Tibial artery (tissue), 4 donors: ENCODE measurements around the gene CSKMT.

Experiments used
- DNase-seq, 2 donors: peaks; one replicate each; pipeline ENCODE4 v3.0.0-alpha.2; 2019
- H3K27ac ChIP-seq, 2 donors: fragments of 200-600 bp; sonication (generic) in 1 of 2; 1 replicate in 1 of 2; 2 replicates in 1 of 2; pipeline ENCODE4 v1.5.1; 2018 to 2019; ENCODE audit warnings: mild to moderate bottlenecking in 1 of 2
- H3K27me3 ChIP-seq, 2 donors: fragments of 200-600 bp; sonication (generic) in 1 of 2; one replicate each; pipeline versions ENCODE4 v1.5.1 to v1.6.0; 2016 to 2019
- H3K36me3 ChIP-seq, 3 donors: fragments of 200-600 bp; sonication (generic) in 2 of 3; one replicate each; pipeline ENCODE4 v1.5.1; 2016 to 2019; ENCODE audit warnings: mild to moderate bottlenecking in 2 of 3
- H3K4me1 ChIP-seq, 4 donors: fragments of 200-600 bp; sonication (generic) in 2 of 4; 1 replicate in 3 of 4; 2 replicates in 1 of 4; pipeline ENCODE4 v1.5.1; 2016 to 2019
- H3K4me3 ChIP-seq, 2 donors: fragments of 200-600 bp; sonication (generic) in 1 of 2; 1 replicate in 1 of 2; 2 replicates in 1 of 2; pipeline ENCODE4 v1.5.1; 2018 to 2019; ENCODE audit warnings: mild to moderate bottlenecking in 2 of 2
- H3K9me3 ChIP-seq, 3 donors: fragments of 200-600 bp; sonication (generic) in 1 of 3; one replicate each; pipeline ENCODE4 v1.5.1; 2016 to 2019
- intact Hi-C: fragments of 100-400 bp; cut with DNase I; formaldehyde crosslinking; loops from one replicate; pipeline ENCODE4 v1.15.0; 2023; ENCODE audit warnings: low total_unique reads
- TF ChIP-seq, protein P1 (sequence below), 2 experiments: fragments of 200-600 bp in 1 of 2; fragments of 450-650 bp in 1 of 2; IDR thresholded peaks; one replicate each; pipeline ENCODE4 v1.5.1; 2017 to 2019; ENCODE audit warnings: antibody characterized with exemption in 2 of 2, mild to moderate bottlenecking in 1 of 2, moderate library complexity in 1 of 2

CSKMT gene

DNA sequence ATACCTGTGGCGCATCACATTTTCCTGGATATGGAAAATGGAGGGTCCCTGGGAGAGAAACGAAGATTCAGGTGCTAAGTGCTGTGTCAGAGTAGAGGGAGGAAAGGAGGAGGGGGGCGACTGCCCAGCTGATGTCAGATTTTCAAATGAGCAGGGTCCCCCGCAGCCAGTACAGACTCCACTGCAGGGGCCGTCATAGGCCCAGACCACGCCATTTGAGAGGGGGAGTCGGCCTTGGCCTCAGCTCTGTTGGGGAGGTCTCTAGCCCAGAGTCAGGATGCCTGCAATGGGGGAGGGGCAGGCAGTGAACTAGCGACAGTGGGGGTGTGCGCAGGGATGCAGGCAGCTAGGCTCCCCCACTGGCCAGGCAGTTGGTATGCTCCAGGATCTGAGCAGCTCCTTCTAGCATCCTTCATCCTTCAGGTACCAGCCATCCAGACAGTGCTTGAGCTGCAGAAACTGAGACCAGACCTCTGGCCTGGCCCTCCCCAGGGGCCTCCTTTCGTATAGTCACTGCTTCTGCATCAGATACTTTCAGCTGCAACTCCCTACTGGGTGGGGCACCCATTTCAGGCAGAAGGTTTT lies 42.3 kb downstream of the CSKMT start, which contains the start of the genes BSCL2 and GNG3:
Gene BSCL2 (minus strand): TSS at position 148 of the 585 bp plus-strand sequence. CDS start 229 bp downstream, outside the sequence.
Gene GNG3 (plus strand): TSS at position 400 of the 585 bp plus-strand sequence. CDS start 620 bp downstream, outside the sequence.
- intact Hi-C loops: loop anchor here (10.0 kb wide), 1 partner anchor 93 kb away; the partner anchor contains the start of genes EML3 and ROM1

DNA sequence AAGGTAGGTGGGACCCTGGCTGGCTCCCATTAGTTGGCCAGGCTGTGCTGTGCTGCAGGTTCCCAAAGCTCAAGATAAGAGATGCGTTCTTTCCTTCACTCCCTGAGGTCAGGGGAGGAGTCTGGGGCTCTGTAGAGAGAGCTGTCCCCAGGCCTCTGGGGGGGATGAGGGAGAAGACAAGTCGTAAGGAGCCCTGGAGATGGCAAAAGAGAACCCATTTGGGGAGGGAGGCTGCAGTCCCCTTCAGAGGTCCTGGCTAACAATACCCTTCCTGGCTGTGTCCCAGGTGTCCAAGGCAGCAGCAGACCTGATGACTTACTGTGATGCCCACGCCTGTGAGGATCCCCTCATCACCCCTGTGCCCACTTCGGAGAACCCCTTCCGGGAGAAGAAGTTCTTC lies 43.3 kb downstream of the CSKMT start:
- intact Hi-C loops: loop anchor here (10.0 kb wide), 1 partner anchor 94 kb away; the partner anchor contains the start of genes EML3 and ROM1
- Histone ChIP-seq H3K36me3 (peaks cover 16 to 29% (median 28%) of the 10 kb centered on the region in 3 donors), H3K4me3 (peak overlapping the region; percentile 58 to 64), H3K9me3 (no peaks in the 10 kb centered on the region), H3K4me1 (peaks cover 0 to 40% (median 35%) of the 10 kb centered on the region in 4 donors), H3K27me3 (no peaks in the 10 kb centered on the region), H3K27ac (peak overlapping the region in 1 of 2 donors; percentile 96)
- DNase-seq: peak in 1 of 2 donors; percentile 61
- TF ChIP-seq, protein P1, sequence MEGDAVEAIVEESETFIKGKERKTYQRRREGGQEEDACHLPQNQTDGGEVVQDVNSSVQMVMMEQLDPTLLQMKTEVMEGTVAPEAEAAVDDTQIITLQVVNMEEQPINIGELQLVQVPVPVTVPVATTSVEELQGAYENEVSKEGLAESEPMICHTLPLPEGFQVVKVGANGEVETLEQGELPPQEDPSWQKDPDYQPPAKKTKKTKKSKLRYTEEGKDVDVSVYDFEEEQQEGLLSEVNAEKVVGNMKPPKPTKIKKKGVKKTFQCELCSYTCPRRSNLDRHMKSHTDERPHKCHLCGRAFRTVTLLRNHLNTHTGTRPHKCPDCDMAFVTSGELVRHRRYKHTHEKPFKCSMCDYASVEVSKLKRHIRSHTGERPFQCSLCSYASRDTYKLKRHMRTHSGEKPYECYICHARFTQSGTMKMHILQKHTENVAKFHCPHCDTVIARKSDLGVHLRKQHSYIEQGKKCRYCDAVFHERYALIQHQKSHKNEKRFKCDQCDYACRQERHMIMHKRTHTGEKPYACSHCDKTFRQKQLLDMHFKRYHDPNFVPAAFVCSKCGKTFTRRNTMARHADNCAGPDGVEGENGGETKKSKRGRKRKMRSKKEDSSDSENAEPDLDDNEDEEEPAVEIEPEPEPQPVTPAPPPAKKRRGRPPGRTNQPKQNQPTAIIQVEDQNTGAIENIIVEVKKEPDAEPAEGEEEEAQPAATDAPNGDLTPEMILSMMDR (IDR thresholded peaks at IDR 0.05): no peak

More for the DNA sequence above, 42.3 kb downstream of the CSKMT start, which contains the start of the genes BSCL2 and GNG3:
- TF ChIP-seq, protein P1 (IDR thresholded peaks at IDR 0.05): no peak
- H3K9me3 ChIP-seq: no peaks in the 10 kb centered on the region
- H3K36me3 ChIP-seq: peaks cover 14 to 20% (median 19%) of the 10 kb centered on the region in 3 donors
- peaks cover 0 to 40% (median 35%) of the 10 kb centered on the region in 4 donors for H3K4me1 ChIP-seq
- H3K27ac ChIP-seq: peak within 1 kb of the TSS; percentile 68 to 96
- H3K27me3 ChIP-seq: no peaks in the 10 kb centered on the region
- peak in 1 of 2 donors; percentile 64 for DNase-seq
- peak within 1 kb of the TSS; percentile 61 to 71 for H3K4me3 ChIP-seq

DNA sequence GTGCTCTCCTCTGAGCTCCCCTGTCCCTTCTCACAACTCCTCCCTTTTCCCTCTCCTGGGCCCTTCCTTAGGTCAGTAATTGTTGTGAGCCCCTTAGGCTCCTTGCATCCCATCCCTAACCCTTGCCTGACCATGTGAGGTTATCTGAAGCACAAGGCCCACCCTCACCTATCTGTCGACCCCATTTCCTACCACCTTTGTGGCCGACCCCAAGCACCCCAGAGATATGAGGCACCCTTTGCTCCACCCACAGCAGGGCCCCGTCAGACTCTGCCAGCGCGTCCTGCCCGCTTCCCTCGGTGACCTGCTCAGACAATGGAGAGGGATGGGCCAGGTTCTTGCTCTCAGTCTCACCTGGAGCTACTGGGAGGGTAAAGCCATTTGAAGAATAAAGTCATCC lies 43.7 kb downstream of the CSKMT start:
- Histone ChIP-seq H3K4me1 (peaks cover 0 to 40% (median 35%) of the 10 kb centered on the region in 4 donors), H3K36me3 (peaks cover 20 to 33% (median 31%) of the 10 kb centered on the region in 3 donors), H3K27ac (peak overlapping the region; percentile 91 to 96), H3K9me3 (no peaks in the 10 kb centered on the region), H3K4me3 (peak overlapping the region; percentile 58 to 64), H3K27me3 (no peaks in the 10 kb centered on the region)
- TF ChIP-seq, protein P1 (IDR thresholded peaks at IDR 0.05): no peak
- DNase-seq: peak in 1 of 2 donors; percentile 72
- intact Hi-C loops: loop anchor here (10.0 kb wide), 1 partner anchor 94 kb away; the partner anchor contains the start of genes EML3 and ROM1

DNA sequence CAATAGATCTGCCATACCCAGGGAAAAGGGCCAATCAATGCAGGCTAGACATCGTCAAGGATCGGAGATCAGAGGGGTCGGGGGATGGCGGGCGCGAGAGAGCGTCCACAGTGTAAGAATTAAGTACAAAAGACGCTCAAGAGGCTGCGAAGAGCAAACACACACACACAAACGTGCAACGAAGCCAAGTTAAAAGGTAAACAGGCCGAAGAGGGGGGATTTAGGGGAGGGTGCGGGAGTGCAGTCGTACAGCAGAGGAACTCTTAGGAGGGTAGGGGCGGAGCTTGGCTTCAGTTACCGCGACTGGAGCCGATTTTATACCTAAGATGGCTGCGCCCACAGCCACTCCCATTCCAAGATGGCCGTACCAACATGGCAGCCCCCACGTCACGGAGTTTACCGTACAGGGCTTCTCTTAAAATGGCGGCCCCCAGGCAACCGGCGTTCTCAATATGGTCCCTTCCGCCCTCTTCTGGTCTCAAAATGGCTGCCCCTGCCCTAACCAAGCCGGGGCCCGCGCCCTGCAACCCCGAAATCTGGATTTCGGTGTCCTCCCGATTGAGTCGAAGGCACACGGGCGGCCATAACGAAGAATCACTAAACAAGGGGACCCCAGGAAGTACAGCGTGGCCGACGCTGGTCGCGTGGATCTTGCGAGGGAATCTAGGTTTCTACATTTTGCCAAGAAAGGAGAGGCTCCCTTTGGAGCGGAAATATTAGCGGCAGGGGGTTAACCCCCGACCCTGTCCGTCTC lies 44.3 kb downstream of the CSKMT start:
- intact Hi-C loops: loop anchor here (10.0 kb wide), 1 partner anchor 95 kb away; the partner anchor contains the start of genes EML3 and ROM1
- Histone ChIP-seq H3K27me3 (no peaks in the 10 kb centered on the region), H3K4me3 (peak overlapping the region; percentile 58 to 64), H3K9me3 (no peaks in the 10 kb centered on the region), H3K27ac (peak overlapping the region; percentile 91 to 96), H3K36me3 (peaks cover 26 to 39% (median 37%) of the 10 kb centered on the region in 3 donors), H3K4me1 (peaks cover 0 to 40% (median 35%) of the 10 kb centered on the region in 4 donors)
- TF ChIP-seq, protein P1 (IDR thresholded peaks at IDR 0.05): peak in 1 of 2 experiments; percentile 13
- DNase-seq: peak; percentile 99

DNA sequence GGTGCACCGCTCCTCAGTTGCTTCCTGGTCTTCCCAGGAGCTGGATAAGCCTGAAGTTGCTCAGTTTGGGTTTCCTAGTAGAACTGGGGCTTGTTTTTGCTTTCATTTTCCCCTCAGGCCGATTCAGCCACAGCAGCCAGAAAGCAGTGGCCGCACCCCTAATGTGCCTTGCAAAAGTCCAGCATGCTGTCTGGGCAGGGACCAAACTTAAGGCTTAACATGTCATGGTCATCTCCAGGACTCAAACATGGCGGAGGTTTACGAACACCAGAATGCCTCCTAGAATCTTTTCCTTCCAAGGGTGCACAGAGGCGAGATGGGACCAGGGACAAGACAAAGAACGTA lies 44.9 kb downstream of the CSKMT start:
- Histone ChIP-seq H3K36me3 (peaks cover 32 to 44% (median 43%) of the 10 kb centered on the region in 3 donors), H3K4me1 (peaks cover 0 to 40% (median 35%) of the 10 kb centered on the region in 4 donors), H3K27me3 (no peaks in the 10 kb centered on the region), H3K4me3 (peak overlapping the region; percentile 58 to 64), H3K27ac (peak overlapping the region; percentile 91 to 96), H3K9me3 (no peaks in the 10 kb centered on the region)
- intact Hi-C loops: no loop called here
- peak in 1 of 2 donors; percentile 64 for DNase-seq
- TF ChIP-seq, protein P1 (IDR thresholded peaks at IDR 0.05): no peak
